Cerebellar cortex (tissue), 1 donor: ENCODE data around the gene MVB12B.

Experiments
- DNase-seq: peaks from one replicate; pipeline ENCODE4 v3.0.0-alpha.2; 2015; ENCODE audit warnings: low spot score

The MVB12B gene

GRCh38 chr9:126428534-126429175, 102.0 kb downstream of the MVB12B start:
- DNase-seq, result no peak

GRCh38 chr9:126429190-126429589, 102.6 kb downstream of the MVB12B start:
- no peak for DNase-seq

- DNase-seq, result no peak
These were observed 103.5 kb downstream of the MVB12B start for GRCh38 chr9:126430124-126430523.

GRCh38 chr9:126431077-126431742, 104.6 kb downstream of the MVB12B start:
- no peak for DNase-seq

- no peak for DNase-seq
These were observed 106.0 kb downstream of the MVB12B start for GRCh38 chr9:126432659-126433058.

- DNase-seq, result no peak
These were observed 108.5 kb downstream of the MVB12B start for GRCh38 chr9:126435105-126435504.

GRCh38 chr9:126435626-126436025, 109.0 kb downstream of the MVB12B start:
- no peak for DNase-seq

GRCh38 chr9:126436545-126437267, 110.1 kb downstream of the MVB12B start:
- no peak for DNase-seq

- no peak for DNase-seq
These were observed 110.6 kb downstream of the MVB12B start for GRCh38 chr9:126437268-126437666.

- DNase-seq, result no peak
These were observed 111.1 kb downstream of the MVB12B start for GRCh38 chr9:126437701-126438100.

GRCh38 chr9:126438741-126439401, 112.2 kb downstream of the MVB12B start:
- DNase-seq, result no peak

- no peak for DNase-seq
These were observed 112.8 kb downstream of the MVB12B start for GRCh38 chr9:126439402-126439765.

GRCh38 chr9:126439883-126440653, 113.4 kb downstream of the MVB12B start:
- no peak for DNase-seq

- peak; percentile 66 for DNase-seq
These were observed 114.3 kb downstream of the MVB12B start for GRCh38 chr9:126440940-126441339.

GRCh38 chr9:126442636-126443035, 116.0 kb downstream of the MVB12B start:
- no peak for DNase-seq

- no peak for DNase-seq
These were observed 116.5 kb downstream of the MVB12B start for GRCh38 chr9:126443144-126443543.

- no peak for DNase-seq
These were observed 121.5 kb downstream of the MVB12B start for GRCh38 chr9:126448136-126448535.

GRCh38 chr9:126448865-126449577, 122.4 kb downstream of the MVB12B start:
- DNase-seq, result no peak

- no peak for DNase-seq
These were observed 123.4 kb downstream of the MVB12B start for GRCh38 chr9:126449725-126450667.

- no peak for DNase-seq
These were observed 124.1 kb downstream of the MVB12B start for GRCh38 chr9:126450668-126451205.
